ES-I3 (cell line): ENCODE results near the gene BCAS3.

Experiments used
- H3K36me3 ChIP-seq: 2 replicates; pipeline ENCODE4 v1.6.1; 2013; ENCODE audit warnings: mild to moderate bottlenecking, low read length, control low read depth, moderate library complexity; ENCODE audit not compliant: insufficient read depth
- H3K4me1 ChIP-seq: 2 replicates; pipeline ENCODE4 v1.6.1; 2013; ENCODE audit warnings: mild to moderate bottlenecking, control low read depth, low read length; ENCODE audit not compliant: insufficient read depth
- H3K9ac ChIP-seq: 2 replicates; pipeline ENCODE4 v1.6.1; 2013; ENCODE audit warnings: low read depth, mild to moderate bottlenecking, low read length, moderate library complexity
- H3K9me3 ChIP-seq: 2 replicates; pipeline ENCODE4 v1.6.1; 2013; ENCODE audit warnings: mild to moderate bottlenecking, low read length, moderate library complexity; ENCODE audit not compliant: control insufficient read depth, insufficient read depth

BCAS3 gene

GRCh38 chr17:61299517-61300513, 622.2 kb downstream of the BCAS3 start:
- Histone ChIP-seq H3K9ac (no peak overlapping the region), H3K4me1 (peaks cover 5% of the 10 kb centered on the region; the same call in 1 of the 2 replicates), H3K9me3 (no peaks in the 10 kb centered on the region), H3K36me3 (no peaks in the 10 kb centered on the region)

DNA sequence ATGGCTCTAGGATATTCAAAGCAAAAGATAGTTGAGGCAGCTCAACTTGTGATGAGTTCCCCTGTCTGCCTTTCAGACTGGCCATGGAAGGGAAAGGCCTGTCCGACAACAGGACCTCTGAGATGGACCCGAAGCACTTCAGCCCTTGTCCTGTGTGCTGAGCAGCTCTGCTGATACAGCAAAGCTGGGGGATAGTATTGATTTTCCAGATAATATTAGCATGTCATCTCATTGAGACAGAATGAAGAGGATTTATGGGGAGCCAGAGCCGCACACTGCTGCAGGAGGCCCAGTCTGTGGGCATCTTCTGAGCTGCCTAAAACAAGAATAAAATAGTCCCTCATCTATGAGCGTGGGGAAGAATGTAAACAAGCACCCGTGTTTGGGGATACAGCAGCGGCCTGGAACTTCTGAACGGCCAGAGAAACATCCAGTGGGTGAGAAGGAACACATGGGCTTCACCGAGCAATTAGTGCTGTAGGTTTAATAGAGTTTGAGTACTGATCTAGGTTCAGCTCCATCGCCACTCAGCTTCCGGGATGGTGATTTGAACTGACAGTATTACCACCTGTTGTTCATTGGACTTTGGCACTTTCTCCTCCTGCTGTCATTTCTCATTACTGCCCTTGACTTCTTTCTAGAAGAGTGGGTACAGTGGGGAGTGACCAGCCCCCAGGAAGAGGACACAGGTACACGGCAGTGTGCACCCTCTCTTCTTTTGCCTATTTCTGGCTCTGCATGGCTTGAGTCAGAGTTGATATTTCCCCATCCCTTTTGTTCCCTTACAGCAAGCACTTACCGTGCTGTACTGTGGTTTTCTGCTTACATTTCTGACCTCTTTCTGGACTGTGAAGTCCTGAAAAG, 625.5 kb downstream of the BCAS3 start:
- Histone ChIP-seq H3K9me3 (no peaks in the 10 kb centered on the region), H3K4me1 (peaks cover 7% of the 10 kb centered on the region), H3K36me3 (no peaks in the 10 kb centered on the region), H3K9ac (no peak overlapping the region)

DNA sequence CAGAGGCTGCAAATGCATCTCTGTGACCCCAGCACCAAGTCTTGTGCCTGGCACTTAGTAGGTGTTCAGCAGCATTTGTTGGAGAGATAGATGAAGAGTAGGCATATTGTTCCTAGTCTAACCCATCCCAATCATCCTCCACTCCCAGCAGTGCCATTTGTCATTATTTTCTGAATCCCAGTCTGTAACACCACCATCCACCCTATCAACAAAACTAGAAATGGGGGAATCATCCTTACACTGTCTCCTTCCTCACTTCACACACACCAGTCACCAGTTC, 626.1 kb downstream of the BCAS3 start:
- Histone ChIP-seq H3K4me1 (peaks cover 12% of the 10 kb centered on the region), H3K9me3 (no peaks in the 10 kb centered on the region), H3K36me3 (no peaks in the 10 kb centered on the region), H3K9ac (no peak overlapping the region)

DNA sequence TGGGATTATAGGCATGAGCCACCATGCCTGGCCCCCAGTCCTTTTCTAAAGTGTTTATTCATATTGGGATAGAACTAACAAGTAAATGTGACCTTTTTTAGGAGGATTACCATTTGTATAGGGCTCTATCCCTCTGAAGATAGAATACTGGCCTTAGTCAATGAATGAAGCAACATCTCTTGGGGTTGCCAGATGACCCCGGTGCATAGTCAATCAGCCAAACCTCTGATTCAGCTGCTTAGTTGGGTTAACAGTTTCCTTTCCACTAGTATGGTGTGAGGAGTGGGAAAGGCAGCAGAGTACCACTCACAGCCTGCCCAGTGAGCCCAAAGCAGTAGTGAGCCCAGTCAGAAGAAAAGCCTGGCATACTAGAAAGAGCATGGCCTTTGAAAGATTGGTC, 627.4 kb downstream of the BCAS3 start:
- Histone ChIP-seq H3K4me1 (peaks cover 23% of the 10 kb centered on the region), H3K9me3 (no peaks in the 10 kb centered on the region), H3K36me3 (no peaks in the 10 kb centered on the region), H3K9ac (no peak overlapping the region)

- H3K4me1 ChIP-seq: peaks cover 24% of the 10 kb centered on the region
- H3K36me3 ChIP-seq: no peaks in the 10 kb centered on the region
- H3K9me3 ChIP-seq: no peaks in the 10 kb centered on the region
- no peak overlapping the region for H3K9ac ChIP-seq
These were observed 628.4 kb downstream of the BCAS3 start for GRCh38 chr17:61306003-61306402.

- Histone ChIP-seq H3K9ac (no peak overlapping the region; the same call in 1 of the 2 replicates), H3K9me3 (no peaks in the 10 kb centered on the region), H3K4me1 (peaks cover 24% of the 10 kb centered on the region), H3K36me3 (no peaks in the 10 kb centered on the region)
These were observed 630.5 kb downstream of the BCAS3 start for GRCh38 chr17:61307905-61308886.

DNA sequence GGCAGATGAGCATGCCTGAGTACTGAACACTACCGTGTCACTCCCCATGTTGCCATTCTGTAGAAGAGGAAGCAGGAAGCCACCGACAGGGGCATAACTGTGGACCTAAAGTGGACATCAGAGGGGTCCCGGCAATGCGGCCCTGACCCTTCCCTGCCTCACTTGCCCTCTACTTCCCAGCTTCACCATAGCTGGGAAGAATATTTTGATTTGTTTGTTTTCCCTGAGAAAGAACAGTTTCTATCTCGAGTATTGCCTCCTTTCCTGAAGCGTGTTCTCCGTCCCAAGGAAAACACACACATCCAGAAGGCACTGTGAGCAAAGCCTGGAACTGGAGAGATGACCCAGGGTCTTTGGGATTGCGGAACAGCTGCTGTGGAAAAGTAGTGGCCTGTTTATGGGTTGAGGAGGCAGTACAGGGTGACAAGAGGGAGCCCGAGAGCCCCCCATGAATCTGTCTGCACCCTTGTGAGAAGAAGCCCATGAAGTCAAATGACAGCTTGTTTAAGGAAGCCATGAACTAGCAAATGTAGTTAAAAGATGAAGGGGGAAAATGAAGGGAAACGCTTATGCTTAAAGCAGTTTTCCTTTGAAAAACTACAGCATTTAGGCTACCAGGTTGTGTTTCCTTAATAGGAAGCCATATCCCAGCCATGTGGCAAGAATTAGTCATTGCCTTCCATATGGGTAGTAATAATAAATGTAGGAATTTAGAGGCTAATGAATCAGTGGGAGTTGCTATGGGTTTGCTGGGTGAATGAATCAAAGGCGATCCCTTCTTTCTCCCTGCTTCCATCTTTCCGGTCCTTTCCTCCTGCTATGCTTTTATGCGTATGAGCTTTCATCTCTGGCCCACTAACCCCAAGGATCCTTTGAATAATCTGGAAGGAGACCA, 632.0 kb downstream of the BCAS3 start:
- peaks cover 24% of the 10 kb centered on the region for H3K4me1 ChIP-seq
- no peak overlapping the region for H3K9ac ChIP-seq
- no peaks in the 10 kb centered on the region for H3K9me3 ChIP-seq
- no peaks in the 10 kb centered on the region for H3K36me3 ChIP-seq

- Histone ChIP-seq H3K9me3 (no peaks in the 10 kb centered on the region), H3K36me3 (no peaks in the 10 kb centered on the region), H3K9ac (no peak overlapping the region), H3K4me1 (peaks cover 24% of the 10 kb centered on the region)
These were observed 632.9 kb downstream of the BCAS3 start for GRCh38 chr17:61310590-61310989.

DNA sequence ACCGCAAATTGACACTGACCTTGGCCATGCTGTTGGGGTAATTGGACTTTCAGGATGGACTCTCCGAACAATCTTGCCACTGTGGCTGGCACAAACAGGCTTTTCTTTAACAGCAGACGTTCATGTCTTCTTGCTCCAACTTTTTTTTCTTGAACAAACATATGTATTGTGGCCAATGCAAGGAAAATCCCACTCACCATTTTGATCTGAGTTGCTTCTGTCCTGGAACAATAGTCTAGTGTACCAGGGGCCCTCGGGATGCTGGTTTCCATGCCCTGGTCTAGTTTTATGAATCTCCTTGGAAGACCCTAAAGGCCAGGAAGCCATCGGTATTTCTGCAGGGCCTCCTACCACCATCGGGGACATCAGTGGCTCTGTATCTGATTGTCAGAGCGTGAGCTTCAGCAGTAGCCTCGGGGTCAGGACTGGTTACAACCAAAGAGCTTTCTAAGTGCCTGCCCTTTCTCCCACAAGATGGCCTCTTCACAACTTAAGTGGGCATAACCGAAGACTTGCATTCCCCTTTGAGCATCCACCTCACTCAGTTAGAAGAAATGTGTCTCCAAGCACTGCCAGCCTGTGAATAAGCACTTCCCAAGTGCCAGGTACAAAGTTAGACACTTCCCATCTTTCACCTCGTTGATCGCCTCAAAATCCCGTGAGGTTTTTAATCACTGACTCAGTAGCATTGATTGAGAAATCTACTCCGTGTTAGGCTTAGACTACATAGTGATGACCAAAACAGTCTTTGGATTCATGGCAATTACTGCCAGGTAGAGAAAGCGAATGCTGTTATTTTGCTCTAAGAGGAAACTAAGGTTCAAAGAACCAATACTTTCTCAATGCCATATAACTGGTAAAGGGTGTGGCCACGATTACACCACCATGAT, 635.0 kb downstream of the BCAS3 start:
- H3K4me1 ChIP-seq: peaks cover 22% of the 10 kb centered on the region
- no peaks in the 10 kb centered on the region; the same call in 1 of the 2 replicates for H3K36me3 ChIP-seq
- no peaks in the 10 kb centered on the region for H3K9me3 ChIP-seq
- no peak overlapping the region for H3K9ac ChIP-seq

DNA sequence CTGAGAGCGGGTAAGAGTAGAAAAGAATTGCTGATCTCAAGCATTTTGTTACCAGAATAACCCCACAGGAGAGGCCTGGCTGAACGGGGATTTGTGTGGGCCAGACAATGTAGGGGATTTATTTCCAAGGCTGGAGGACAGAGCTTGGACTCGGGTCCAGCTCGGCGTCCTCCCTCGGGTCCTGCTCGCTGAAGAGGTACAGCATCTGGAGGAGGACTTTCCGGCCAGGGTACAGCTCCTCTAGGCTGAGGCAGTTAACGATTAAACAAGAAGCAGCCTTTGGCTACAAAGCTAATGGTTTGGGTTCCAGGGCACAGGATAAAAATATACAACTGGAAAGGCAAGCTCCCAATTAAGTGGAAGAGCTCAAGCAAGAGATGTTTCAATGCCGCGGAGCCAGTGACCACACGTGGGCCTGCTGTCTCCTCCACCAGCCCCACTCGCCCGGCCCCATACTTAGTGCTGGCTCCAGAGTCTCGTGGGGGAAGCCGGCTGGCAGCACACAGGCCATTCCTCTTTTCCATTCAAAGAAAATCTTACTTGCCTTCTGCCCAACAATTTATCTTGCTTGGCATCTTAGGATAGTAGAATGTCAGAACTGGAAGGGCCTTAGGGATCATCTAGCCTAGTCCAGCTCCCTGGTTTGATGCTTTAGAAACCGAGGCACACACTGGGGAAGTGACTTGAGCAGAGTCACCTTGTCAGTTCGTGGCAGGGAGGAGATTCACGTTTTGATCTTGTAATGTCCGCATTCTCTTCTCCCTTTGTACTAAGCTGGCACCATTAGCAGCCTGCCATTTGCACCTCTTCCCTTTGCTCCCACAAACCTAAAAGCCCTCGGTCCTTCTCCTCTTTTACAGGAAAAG, 636.0 kb downstream of the BCAS3 start:
- Histone ChIP-seq H3K4me1 (peaks cover 12% of the 10 kb centered on the region), H3K9ac (no peak overlapping the region), H3K36me3 (no peaks in the 10 kb centered on the region; the same call in 1 of the 2 replicates), H3K9me3 (no peaks in the 10 kb centered on the region)

GRCh38 chr17:61314368-61315078, 636.9 kb downstream of the BCAS3 start:
- Histone ChIP-seq H3K4me1 (peaks cover 5% of the 10 kb centered on the region), H3K36me3 (no peaks in the 10 kb centered on the region; the same call in 1 of the 2 replicates), H3K9ac (no peak overlapping the region), H3K9me3 (no peaks in the 10 kb centered on the region)
